ENCODE data around the gene SLC7A6. TPM values are rescaled to one million over a fixed set of nuclear protein-coding genes. Genes with fewer than 3 reads are reported as not detected.

Gene SLC7A6
- total and polyA plus RNA-seq, 2 of the 13 experiments (the other 11 are each of a cell fraction or from before 2014, with no cell fraction given): 35.8 to 70.8 TPM

DNA sequence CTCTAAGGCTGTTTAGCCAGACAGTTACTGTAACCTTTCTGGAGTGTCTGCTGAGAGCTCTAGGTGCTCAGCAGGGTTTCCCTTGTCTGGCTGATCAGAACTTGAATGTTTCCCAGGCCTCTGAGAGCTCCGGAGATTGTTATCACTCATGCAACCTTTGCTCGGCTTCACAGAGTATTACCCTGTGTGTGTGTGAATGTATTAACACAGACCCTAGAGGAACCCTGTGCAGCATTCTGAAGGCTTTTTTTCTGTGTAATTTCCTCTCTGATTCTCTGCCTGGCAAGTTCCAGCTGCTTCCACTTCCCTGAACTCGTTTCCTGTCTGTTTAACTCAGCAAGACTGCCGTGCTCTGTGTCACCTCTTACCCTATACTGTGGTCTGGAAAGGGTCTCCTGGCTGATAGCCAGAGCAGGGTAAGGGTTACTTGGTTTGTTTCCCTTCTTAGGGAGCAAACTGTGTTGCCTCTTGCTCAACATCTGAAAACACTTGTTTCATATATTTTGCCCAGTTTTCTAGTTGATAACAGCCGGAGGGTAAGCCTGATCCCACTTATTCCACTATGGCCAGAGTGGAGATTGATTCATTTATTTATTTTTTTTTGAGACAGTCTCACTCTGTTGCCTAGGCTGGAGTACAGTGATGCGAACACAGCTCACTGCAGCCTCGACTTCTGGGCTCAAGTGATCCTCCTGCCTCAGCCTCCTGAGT, 68.2 kb downstream of the SLC7A6 start (continued):
- TF ChIP-seq U2AF2 (IDR thresholded peaks at IDR 0.05; ENCODE audit: low read depth, low read length) (no peak), DMAP1 (CRISPR knock-in tag; IDR thresholded peaks at IDR 0.05) (0 out of 2 replicates have a peak, but pooled peaks have one; percentile 40), SAP130 (CRISPR knock-in tag; IDR thresholded peaks at IDR 0.05; ENCODE audit: low read depth) (peak; percentile 68; the same call in 1 of the 2 replicates), MZF1 (CRISPR knock-in tag; IDR thresholded peaks at IDR 0.05; ENCODE audit: borderline replicate concordance) (no peak), ISL2 (CRISPR knock-in tag; IDR thresholded peaks at IDR 0.05) (peak; percentile 27; the same call in 1 of the 2 replicates)
- TF ChIP-seq, protein P1, sequence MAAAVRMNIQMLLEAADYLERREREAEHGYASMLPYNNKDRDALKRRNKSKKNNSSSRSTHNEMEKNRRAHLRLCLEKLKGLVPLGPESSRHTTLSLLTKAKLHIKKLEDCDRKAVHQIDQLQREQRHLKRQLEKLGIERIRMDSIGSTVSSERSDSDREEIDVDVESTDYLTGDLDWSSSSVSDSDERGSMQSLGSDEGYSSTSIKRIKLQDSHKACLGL (CRISPR knock-in tag; IDR thresholded peaks at IDR 0.05): no peak
- TF ChIP-seq, protein P2, sequence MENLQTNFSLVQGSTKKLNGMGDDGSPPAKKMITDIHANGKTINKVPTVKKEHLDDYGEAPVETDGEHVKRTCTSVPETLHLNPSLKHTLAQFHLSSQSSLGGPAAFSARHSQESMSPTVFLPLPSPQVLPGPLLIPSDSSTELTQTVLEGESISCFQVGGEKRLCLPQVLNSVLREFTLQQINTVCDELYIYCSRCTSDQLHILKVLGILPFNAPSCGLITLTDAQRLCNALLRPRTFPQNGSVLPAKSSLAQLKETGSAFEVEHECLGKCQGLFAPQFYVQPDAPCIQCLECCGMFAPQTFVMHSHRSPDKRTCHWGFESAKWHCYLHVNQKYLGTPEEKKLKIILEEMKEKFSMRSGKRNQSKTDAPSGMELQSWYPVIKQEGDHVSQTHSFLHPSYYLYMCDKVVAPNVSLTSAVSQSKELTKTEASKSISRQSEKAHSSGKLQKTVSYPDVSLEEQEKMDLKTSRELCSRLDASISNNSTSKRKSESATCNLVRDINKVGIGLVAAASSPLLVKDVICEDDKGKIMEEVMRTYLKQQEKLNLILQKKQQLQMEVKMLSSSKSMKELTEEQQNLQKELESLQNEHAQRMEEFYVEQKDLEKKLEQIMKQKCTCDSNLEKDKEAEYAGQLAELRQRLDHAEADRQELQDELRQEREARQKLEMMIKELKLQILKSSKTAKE (CRISPR knock-in tag; IDR thresholded peaks at IDR 0.05; ENCODE audit: borderline replicate concordance): peak; percentile 51; the same call in 1 of the 2 replicates
- TF ChIP-seq, protein P3, sequence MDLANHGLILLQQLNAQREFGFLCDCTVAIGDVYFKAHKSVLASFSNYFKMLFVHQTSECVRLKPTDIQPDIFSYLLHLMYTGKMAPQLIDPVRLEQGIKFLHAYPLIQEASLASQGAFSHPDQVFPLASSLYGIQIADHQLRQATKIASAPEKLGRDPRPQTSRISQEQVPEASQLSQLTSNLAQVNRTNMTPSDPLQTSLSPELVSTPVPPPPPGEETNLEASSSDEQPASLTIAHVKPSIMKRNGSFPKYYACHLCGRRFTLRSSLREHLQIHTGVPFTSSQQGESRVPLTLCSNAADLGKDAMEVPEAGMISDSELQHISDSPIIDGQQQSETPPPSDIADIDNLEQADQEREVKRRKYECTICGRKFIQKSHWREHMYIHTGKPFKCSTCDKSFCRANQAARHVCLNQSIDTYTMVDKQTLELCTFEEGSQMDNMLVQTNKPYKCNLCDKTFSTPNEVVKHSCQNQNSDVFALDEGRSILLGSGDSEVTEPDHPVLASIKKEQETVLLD (CRISPR knock-in tag; IDR thresholded peaks at IDR 0.05; ENCODE audit: low read depth): no peak
- TF ChIP-seq, protein P4, sequence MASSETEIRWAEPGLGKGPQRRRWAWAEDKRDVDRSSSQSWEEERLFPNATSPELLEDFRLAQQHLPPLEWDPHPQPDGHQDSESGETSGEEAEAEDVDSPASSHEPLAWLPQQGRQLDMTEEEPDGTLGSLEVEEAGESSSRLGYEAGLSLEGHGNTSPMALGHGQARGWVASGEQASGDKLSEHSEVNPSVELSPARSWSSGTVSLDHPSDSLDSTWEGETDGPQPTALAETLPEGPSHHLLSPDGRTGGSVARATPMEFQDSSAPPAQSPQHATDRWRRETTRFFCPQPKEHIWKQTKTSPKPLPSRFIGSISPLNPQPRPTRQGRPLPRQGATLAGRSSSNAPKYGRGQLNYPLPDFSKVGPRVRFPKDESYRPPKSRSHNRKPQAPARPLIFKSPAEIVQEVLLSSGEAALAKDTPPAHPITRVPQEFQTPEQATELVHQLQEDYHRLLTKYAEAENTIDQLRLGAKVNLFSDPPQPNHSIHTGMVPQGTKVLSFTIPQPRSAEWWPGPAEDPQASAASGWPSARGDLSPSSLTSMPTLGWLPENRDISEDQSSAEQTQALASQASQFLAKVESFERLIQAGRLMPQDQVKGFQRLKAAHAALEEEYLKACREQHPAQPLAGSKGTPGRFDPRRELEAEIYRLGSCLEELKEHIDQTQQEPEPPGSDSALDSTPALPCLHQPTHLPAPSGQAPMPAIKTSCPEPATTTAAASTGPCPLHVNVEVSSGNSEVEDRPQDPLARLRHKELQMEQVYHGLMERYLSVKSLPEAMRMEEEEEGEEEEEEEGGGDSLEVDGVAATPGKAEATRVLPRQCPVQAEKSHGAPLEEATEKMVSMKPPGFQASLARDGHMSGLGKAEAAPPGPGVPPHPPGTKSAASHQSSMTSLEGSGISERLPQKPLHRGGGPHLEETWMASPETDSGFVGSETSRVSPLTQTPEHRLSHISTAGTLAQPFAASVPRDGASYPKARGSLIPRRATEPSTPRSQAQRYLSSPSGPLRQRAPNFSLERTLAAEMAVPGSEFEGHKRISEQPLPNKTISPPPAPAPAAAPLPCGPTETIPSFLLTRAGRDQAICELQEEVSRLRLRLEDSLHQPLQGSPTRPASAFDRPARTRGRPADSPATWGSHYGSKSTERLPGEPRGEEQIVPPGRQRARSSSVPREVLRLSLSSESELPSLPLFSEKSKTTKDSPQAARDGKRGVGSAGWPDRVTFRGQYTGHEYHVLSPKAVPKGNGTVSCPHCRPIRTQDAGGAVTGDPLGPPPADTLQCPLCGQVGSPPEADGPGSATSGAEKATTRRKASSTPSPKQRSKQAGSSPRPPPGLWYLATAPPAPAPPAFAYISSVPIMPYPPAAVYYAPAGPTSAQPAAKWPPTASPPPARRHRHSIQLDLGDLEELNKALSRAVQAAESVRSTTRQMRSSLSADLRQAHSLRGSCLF (CRISPR knock-in tag; IDR thresholded peaks at IDR 0.05; ENCODE audit: borderline replicate concordance): no peak
